ENCODE results near the gene EML1. TPM values are rescaled to one million over a fixed set of nuclear protein-coding genes. Genes with fewer than 3 reads are reported as not detected.

EML1 gene
- total and polyA plus RNA-seq, 7 donors: 3.9 to 148 (median 91.5) TPM

GRCh38 chr14:99943620-99944019 is 150.4 kb downstream of the EML1 start:
- TF ChIP-seq POLR2A (IDR thresholded peaks at IDR 0.05): no peak
- no peak for TF ChIP-seq CTCF (IDR thresholded peaks at IDR 0.05)
- TF ChIP-seq POLR2AphosphoS5 (IDR thresholded peaks at IDR 0.05): no peak
- TF ChIP-seq EP300 (IDR thresholded peaks at IDR 0.05): no peak
- Histone ChIP-seq H3K27me3 (no peaks in the 10 kb centered on the region), H3K27ac (no peak overlapping the region), H3K4me1 (peaks cover 0 to 16% (median 15%) of the 10 kb centered on the region in 4 donors), H3K36me3 (peaks cover 20 to 49% (median 38%) of the 10 kb centered on the region in 4 donors), H3K4me3 (no peak overlapping the region), H3K9me3 (no peaks in the 10 kb centered on the region)
- WGBS, 2 donors: 44 to 77% methylated on average over 9 of the region's 9 CpGs
- peak; percentile 33 for DNase-seq
- intact Hi-C loops (cut with DNase I): no loop called here

- peak overlapping the region in 1 of 4 donors; percentile 1 for H3K27ac ChIP-seq
- peaks cover 20 to 43% (median 32%) of the 10 kb centered on the region in 4 donors for H3K36me3 ChIP-seq
- no peak overlapping the region for H3K4me3 ChIP-seq
- DNase-seq: peak; percentile 63
- H3K9me3 ChIP-seq: no peaks in the 10 kb centered on the region
- H3K27me3 ChIP-seq: no peaks in the 10 kb centered on the region
- 21 to 61% methylated on average over 13 of the region's 13 CpGs for WGBS, 2 donors
- intact Hi-C loops (cut with DNase I): no loop called here
- TF ChIP-seq CTCF (IDR thresholded peaks at IDR 0.05) (no peak), POLR2AphosphoS5 (IDR thresholded peaks at IDR 0.05) (no peak), EP300 (IDR thresholded peaks at IDR 0.05) (no peak), POLR2A (IDR thresholded peaks at IDR 0.05) (no peak)
- H3K4me1 ChIP-seq: peaks cover 0 to 19% (median 17%) of the 10 kb centered on the region in 4 donors
Observed at GRCh38 chr14:99944241-99944651, 151.0 kb downstream of the EML1 start.

GRCh38 chr14:99945732-99946651 is 152.8 kb downstream of the EML1 start:
- no peak for TF ChIP-seq POLR2A (IDR thresholded peaks at IDR 0.05)
- TF ChIP-seq EP300 (IDR thresholded peaks at IDR 0.05): no peak
- no peak for TF ChIP-seq CTCF (IDR thresholded peaks at IDR 0.05)
- TF ChIP-seq POLR2AphosphoS5 (IDR thresholded peaks at IDR 0.05): no peak
- Histone ChIP-seq H3K27me3 (peaks cover 0 to under 1% (median 0%) of the 10 kb centered on the region in 3 donors), H3K36me3 (peaks cover 9 to 26% (median 17%) of the 10 kb centered on the region in 4 donors), H3K9me3 (no peaks in the 10 kb centered on the region), H3K4me1 (peaks cover 0 to 31% (median 24%) of the 10 kb centered on the region in 4 donors), H3K4me3 (no peak overlapping the region), H3K27ac (no peak overlapping the region)
- WGBS, 2 donors: 53 to 54% methylated on average over 17 of the region's 17 CpGs
- intact Hi-C loops (cut with DNase I): no loop called here
- peak; percentile 61 for DNase-seq

- Histone ChIP-seq H3K4me1 (peaks cover 0 to 31% (median 24%) of the 10 kb centered on the region in 4 donors), H3K27me3 (peaks cover 0 to 9% (median 0%) of the 10 kb centered on the region in 3 donors), H3K27ac (no peak overlapping the region), H3K4me3 (no peak overlapping the region), H3K36me3 (peaks cover 2 to 17% (median 13%) of the 10 kb centered on the region in 4 donors), H3K9me3 (no peaks in the 10 kb centered on the region)
- 23 to 25% methylated on average over 33 of the region's 33 CpGs for WGBS, 2 donors
- peak; percentile 62 for DNase-seq
- intact Hi-C loops (cut with DNase I): no loop called here
- TF ChIP-seq POLR2AphosphoS5 (IDR thresholded peaks at IDR 0.05) (no peak), POLR2A (IDR thresholded peaks at IDR 0.05) (no peak), CTCF (IDR thresholded peaks at IDR 0.05) (peak; percentile 31 to 90 (median 66))
Observed at GRCh38 chr14:99946652-99947489, 153.7 kb downstream of the EML1 start.
